NCI-H2107 treated with DMSO at 0.1 percent for 48 hours (cell line): ENCODE data around the gene DEFB129.
"Not testable (repeated sequence)": the region's sequence is repeated elsewhere in the genome, so short reads cannot be mapped to it uniquely, and the experiment has no call there.

Experiments
- DNase-seq: peaks from one replicate; lab custom pipeline; 2025; ENCODE audit not compliant: unreplicated experiment; lab: John Stamatoyannopoulos, UW

The DEFB129 gene

GRCh38 chr20:226958-227357 is at the start of gene DEFB129:
TSS of gene DEFB129 (plus strand) at chr20:227258. CDS start at chr20:227289, 31 bp downstream.
- DNase-seq, result no peak

DNA sequence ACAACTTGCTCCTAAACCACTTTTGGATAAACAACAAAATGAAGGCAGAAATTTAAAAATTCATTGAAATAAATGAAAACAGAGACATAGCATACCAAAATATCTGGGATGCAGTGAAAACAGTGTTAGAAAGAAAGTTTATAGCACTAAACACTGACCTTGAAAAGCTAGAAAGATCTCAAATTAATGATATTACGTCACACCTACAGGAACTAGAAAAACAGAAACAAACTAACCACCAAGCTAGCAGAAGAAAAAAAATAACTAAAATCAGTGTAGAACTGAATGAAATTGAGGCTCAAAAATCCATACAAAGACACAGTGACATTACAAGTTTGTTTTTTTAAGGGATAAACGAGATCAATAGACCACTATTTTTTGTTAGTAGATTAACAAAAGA is 42.8 kb upstream of the DEFB129 start:
- no peak for DNase-seq

GRCh38 chr20:187733-188132 is 39.3 kb upstream of the DEFB129 start:
- no peak for DNase-seq

GRCh38 chr20:189611-190010 is 37.4 kb upstream of the DEFB129 start, which contains the start of gene DEFB128:
TSS of gene DEFB128 (minus strand) at chr20:189711. CDS start at chr20:189623, 88 bp downstream.
- DNase-seq, result no peak

DNA sequence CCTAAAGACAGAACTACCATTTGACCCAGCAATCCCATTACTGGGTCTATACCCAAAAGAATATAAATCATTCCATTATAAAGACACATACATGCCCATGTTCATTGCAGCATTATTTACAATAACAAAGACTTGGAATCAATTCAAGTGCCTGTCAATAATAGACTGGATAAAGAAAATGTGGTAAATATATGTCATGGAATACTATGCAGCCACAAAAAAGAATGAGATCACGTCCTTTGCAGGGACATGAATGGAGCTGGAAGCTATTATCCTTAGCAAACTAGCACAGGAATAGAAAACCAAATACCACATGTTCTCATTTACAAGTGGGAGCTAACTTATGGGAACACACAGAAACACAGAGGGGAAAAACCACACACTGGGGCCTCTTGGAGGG is 28.8 kb upstream of the DEFB129 start:
- DNase-seq, result no peak

- DNase-seq, result no peak
Observed at GRCh38 chr20:199996-200395, 27.1 kb upstream of the DEFB129 start.

DNA sequence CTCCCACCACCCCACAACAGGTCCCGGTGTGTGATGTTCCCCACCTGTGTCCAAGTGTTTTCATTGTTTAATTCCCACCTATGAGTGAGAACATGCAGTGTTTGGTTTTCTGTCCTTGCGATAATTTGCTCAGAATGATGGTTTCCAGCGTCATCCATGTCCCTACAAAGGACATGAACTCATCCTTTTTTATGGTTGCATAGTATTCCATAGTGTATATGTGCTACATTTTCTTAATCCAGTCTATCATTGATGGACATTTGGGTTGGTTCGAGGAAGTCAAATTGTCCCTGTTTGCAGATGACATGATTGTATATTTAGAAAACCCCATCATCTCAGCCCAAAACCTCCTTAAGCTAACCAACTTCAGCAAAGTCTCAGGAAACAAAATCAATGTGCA is 23.4 kb upstream of the DEFB129 start:
- not testable (repeated sequence) for DNase-seq

DNA sequence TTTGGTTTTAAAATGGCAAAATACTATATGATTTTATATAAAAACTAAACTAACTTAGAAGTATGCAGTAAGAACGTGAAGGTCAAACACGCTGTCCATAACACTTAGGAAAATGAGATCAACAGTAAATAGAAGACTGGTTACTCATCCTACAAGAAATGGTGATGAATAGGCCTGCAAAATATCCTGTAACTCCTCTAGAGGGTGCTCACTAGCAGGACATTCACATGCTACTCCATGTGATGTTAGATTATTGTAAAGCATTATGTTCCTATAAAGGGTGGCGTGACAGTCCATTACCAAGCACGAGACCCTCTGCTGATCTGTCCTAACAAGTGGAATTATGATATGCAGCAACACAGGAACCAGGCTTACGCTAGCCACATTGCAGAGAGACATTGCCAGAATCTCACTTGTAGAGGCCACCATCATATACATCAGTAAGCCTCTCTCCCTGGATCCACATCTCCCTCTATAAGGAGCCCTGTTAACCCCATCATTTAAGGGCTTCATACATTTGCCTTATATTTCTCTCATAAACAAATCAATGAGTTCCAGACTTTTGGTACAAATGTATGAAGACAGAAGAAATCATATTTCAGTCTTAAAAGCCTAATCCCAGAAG is 18.0 kb upstream of the DEFB129 start:
- peak; percentile 14 for DNase-seq

DNA sequence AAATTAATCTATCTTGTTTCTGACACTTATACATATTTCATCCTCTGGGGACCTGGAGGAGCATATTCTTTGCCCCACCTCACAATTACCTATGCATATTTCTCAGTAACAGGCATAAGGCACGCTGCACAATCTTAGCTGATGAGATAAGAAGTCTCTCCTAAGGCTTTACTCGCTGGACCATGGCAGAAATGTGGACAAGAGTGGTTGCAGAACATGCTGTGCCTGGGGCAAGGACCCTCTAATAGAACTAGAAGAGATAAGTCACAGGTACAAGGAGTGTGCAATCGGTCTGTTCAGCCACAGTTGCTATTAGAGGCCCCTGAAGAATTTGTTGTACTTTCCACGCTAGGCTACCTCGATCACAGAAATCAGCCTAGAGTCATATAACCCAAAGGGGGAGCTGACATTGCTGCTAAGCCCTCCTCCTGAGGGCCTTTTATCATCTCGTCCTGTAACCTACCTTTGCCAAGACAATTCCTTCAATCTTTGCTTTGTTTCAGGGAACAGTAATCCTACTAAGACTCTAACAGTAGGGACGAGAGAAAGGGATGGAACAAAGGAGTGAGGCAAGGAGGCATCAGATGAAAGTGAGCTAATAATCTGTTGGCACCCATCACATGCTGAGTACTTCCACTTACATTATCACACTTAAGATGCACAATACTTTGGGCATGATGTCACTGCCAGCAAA is 16.1 kb upstream of the DEFB129 start:
- DNase-seq, result no peak

GRCh38 chr20:214383-214782 is 12.7 kb upstream of the DEFB129 start:
- DNase-seq, result no peak

GRCh38 chr20:215796-216195 is 11.3 kb upstream of the DEFB129 start:
- DNase-seq, result no peak

GRCh38 chr20:217266-217665 is 9.8 kb upstream of the DEFB129 start:
- DNase-seq, result no peak

DNA sequence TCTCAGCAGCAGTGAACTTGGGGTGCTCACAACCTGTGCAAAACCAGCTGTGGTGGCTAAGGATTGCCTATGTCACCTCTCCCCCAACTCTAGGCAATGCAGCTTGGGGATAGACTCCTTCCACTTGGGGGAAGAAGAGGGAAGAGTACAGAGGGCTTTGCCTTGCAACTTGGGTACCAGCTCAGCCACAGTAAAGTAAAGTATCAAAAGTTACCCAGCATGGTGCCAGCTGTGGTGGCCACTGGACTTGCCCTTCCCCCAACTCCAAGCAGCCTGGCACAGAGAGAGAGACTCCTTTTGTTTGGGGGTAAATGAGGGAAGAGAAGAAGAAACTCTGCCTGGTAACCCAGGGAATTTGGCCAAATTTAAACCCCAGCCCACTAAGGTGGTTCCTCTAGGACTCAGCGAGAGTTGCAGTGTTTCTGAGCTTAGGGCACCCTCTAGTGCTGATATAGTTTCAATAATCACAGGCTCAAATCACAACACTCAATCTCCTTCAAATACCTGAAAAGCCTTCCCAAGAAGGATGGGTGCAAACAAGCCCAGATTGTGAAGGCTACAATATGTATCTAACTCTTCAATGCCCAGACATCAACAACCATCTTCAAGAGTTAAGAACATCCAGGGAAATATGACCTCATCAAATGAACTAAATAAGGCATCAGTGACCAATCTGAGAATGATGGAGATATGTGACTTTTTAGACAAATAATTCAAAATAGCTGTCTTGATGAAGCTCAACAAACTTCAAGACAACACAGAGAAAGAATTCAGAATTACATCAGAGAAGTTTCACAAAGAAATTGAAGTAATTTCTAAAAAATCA is 7.6 kb upstream of the DEFB129 start:
- peak; percentile 15 for DNase-seq

- DNase-seq, result no peak
Observed at GRCh38 chr20:221258-221830, 5.7 kb upstream of the DEFB129 start.

DNA sequence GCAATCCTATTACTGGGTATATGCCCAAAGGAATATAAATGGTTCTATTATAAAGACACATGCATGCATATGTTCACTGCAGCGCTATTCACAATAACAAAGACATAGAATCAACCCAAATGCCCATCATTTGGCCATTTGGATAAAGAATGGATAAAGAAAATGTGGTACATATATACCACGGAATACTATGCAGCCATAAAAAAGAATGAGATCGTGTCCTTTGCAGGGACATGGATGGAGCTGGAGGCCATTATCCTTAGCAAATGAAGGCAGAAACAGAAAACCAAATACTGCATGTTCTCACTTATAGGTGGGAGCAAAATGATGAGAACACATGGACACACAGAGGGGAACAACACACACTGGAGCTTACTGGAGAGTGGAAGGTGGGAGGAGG is 1.2 kb upstream of the DEFB129 start:
- DNase-seq, result not testable (repeated sequence)

DNA sequence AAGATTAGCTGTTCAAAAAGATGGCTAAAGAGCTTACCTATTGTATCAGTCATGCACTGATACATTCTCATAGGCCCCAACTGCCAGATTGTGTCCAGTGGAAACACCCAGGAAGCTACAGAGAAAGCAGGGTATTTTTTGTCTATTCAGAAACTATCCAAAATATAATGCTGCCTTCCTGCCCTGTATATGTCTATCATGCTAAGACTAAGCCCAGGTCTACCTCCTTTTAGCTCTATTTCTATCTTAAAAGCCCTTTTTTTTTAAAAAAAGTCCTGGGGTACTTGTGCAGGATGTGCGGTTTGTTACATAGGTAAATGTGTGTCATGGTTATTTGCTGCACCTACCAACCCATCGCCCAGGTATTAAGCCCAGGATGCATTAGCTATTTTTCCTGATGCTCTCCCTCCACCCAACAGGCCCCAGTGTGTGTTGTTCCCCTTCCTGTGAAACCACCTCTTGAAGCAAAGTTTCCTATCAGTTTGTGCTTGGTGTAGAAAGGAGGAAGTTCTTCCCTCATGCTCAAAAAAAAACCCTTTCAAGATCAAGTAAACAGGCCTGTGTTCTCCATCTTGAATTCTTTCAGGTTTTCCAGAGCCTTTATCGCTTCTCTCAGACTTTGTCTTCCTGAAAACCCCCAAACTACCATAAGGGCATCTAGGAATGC is 514 bp downstream of the DEFB129 start:
- no peak for DNase-seq

DNA sequence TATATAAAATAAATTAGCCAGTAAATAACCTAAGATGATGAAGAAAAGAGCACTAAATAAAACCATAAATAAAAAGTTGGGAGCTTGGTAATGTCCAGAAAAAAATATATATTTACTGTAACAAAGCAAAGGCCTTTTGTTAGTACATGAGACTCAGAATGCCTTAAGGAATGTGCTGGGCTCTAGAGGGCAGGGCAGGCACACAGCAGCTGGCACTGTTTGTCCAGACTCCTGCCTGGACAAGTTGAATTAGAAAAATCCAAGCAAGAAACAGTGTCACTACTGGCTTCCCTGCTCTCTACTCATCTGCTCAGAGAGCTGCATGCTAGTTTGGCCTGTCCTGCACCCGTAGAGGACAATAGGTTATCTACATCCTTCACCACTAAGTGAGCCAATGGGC is 8.8 kb downstream of the DEFB129 start:
- DNase-seq, result no peak

GRCh38 chr20:237489-237888 is 10.4 kb downstream of the DEFB129 start:
- no peak for DNase-seq

DNA sequence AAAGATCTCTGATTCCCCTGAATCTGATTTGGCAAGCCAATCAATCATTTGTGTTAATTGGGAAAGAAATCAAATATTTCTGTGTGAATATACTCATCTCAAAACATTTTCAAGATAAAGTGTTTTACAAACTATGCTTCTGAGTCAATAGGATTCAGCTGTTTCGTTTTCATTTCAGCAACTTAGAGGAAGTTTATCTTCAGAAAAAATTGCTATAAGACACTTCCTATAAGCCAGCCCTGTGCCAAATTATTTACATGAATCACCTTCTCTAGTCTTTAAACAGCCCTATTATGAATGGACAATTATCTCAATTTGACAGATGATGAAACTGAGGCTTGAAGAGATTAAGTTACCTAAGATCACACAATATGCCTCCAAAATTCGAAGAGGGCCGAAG is 10.9 kb downstream of the DEFB129 start:
- no peak for DNase-seq

DNA sequence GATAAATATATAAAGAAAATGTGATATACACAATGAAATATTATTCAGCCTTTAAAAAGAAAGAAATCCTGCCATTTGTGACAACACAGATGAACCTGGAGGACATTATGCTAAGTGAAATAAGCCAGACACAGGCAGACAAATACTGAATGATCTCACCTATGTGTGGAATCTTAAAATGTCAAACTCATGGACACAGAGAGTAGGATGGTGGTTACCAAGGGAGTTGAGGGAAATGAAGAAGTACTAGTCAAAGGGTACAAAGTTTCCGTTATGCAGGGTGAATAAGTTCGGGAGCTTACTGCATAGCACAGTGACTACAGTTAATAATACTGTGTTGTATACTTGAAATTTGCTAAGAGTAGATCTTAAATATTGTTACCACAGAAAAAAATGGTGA is 15.8 kb downstream of the DEFB129 start:
- DNase-seq, result no peak

GRCh38 chr20:251354-251753 is 24.3 kb downstream of the DEFB129 start:
- DNase-seq, result no peak
